ENCODE data around the gene LAPTM5.

LAPTM5 gene

DNA sequence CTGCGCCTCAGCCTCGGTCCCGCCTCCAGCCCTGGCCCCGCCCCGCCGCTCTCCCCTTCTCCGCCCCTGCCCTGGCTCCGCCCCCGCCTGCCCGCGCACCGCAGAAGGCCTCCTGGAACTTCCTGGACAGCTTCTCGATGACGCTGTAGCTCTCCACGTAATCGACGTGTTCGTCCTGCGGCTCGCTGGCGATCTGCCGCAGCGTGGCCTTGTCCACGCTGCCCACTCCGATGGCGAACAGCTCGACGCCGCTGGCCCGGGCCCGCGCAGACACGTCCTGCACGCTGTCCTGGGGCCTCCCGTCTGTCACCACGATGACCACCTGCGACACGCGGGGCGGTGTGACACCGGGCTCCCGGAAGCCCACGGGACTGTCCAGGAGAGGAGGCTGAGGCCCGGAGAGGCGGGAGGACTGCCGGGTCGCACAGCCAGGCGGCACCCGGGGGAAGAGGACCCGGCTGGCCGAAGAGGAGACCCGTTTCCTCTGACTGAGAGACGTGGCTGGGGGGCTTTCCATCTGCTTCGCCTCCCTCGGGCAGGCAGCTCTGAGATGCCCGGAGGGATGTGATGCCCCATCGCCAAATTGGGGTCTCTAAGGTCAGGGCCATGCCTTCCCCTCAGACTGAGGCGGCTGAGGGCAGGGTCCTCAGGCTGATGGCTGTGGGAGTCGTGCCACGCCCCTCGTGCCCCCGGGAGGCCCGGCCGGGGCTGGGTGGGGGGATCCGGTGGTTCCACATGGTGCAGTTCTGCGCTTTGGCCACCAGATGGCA lies 38.8 kb downstream of the LAPTM5 start (continued):
- TF ChIP-seq, protein P1, sequence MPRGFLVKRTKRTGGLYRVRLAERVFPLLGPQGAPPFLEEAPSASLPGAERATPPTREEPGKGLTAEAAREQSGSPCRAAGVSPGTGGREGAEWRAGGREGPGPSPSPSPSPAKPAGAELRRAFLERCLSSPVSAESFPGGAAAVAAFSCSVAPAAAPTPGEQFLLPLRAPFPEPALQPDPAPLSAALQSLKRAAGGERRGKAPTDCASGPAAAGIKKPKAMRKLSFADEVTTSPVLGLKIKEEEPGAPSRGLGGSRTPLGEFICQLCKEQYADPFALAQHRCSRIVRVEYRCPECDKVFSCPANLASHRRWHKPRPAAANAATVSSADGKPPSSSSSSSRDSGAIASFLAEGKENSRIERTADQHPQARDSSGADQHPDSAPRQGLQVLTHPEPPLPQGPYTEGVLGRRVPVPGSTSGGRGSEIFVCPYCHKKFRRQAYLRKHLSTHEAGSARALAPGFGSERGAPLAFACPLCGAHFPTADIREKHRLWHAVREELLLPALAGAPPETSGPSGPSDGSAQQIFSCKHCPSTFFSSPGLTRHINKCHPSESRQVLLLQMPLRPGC (tag by site-specific recombination; IDR thresholded peaks at IDR 0.05) = peak; percentile 57; the same call in 1 of the 2 replicates
- no peak for TF ChIP-seq ZSCAN16 (tag by site-specific recombination; IDR thresholded peaks at IDR 0.05)
- peak; percentile 93 for TF ChIP-seq BCL11B (tag by site-specific recombination; IDR thresholded peaks at IDR 0.05; ENCODE audit: low read depth)
- no peak for TF ChIP-seq SP3 (tag by site-specific recombination; IDR thresholded peaks at IDR 0.05)
- TF ChIP-seq ZNF549 (tag by site-specific recombination; IDR thresholded peaks at IDR 0.05) = no peak
- TF ChIP-seq, protein P2, sequence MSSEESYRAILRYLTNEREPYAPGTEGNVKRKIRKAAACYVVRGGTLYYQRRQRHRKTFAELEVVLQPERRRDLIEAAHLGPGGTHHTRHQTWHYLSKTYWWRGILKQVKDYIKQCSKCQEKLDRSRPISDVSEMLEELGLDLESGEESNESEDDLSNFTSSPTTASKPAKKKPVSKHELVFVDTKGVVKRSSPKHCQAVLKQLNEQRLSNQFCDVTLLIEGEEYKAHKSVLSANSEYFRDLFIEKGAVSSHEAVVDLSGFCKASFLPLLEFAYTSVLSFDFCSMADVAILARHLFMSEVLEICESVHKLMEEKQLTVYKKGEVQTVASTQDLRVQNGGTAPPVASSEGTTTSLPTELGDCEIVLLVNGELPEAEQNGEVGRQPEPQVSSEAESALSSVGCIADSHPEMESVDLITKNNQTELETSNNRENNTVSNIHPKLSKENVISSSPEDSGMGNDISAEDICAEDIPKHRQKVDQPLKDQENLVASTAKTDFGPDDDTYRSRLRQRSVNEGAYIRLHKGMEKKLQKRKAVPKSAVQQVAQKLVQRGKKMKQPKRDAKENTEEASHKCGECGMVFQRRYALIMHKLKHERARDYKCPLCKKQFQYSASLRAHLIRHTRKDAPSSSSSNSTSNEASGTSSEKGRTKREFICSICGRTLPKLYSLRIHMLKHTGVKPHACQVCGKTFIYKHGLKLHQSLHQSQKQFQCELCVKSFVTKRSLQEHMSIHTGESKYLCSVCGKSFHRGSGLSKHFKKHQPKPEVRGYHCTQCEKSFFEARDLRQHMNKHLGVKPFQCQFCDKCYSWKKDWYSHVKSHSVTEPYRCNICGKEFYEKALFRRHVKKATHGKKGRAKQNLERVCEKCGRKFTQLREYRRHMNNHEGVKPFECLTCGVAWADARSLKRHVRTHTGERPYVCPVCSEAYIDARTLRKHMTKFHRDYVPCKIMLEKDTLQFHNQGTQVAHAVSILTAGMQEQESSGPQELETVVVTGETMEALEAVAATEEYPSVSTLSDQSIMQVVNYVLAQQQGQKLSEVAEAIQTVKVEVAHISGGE (tag by site-specific recombination; conservative IDR thresholded peaks at IDR 0.05; ENCODE audit: low read depth) = peak; percentile 64
- no peak; the same call in none of the 2 replicates for TF ChIP-seq ZSCAN23 (tag by site-specific recombination; IDR thresholded peaks at IDR 0.05)
- TF ChIP-seq, protein P3, sequence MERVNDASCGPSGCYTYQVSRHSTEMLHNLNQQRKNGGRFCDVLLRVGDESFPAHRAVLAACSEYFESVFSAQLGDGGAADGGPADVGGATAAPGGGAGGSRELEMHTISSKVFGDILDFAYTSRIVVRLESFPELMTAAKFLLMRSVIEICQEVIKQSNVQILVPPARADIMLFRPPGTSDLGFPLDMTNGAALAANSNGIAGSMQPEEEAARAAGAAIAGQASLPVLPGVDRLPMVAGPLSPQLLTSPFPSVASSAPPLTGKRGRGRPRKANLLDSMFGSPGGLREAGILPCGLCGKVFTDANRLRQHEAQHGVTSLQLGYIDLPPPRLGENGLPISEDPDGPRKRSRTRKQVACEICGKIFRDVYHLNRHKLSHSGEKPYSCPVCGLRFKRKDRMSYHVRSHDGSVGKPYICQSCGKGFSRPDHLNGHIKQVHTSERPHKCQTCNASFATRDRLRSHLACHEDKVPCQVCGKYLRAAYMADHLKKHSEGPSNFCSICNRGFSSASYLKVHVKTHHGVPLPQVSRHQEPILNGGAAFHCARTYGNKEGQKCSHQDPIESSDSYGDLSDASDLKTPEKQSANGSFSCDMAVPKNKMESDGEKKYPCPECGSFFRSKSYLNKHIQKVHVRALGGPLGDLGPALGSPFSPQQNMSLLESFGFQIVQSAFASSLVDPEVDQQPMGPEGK (tag by site-specific recombination; IDR thresholded peaks at IDR 0.05) = peak; percentile 99
- TF ChIP-seq, protein P4, sequence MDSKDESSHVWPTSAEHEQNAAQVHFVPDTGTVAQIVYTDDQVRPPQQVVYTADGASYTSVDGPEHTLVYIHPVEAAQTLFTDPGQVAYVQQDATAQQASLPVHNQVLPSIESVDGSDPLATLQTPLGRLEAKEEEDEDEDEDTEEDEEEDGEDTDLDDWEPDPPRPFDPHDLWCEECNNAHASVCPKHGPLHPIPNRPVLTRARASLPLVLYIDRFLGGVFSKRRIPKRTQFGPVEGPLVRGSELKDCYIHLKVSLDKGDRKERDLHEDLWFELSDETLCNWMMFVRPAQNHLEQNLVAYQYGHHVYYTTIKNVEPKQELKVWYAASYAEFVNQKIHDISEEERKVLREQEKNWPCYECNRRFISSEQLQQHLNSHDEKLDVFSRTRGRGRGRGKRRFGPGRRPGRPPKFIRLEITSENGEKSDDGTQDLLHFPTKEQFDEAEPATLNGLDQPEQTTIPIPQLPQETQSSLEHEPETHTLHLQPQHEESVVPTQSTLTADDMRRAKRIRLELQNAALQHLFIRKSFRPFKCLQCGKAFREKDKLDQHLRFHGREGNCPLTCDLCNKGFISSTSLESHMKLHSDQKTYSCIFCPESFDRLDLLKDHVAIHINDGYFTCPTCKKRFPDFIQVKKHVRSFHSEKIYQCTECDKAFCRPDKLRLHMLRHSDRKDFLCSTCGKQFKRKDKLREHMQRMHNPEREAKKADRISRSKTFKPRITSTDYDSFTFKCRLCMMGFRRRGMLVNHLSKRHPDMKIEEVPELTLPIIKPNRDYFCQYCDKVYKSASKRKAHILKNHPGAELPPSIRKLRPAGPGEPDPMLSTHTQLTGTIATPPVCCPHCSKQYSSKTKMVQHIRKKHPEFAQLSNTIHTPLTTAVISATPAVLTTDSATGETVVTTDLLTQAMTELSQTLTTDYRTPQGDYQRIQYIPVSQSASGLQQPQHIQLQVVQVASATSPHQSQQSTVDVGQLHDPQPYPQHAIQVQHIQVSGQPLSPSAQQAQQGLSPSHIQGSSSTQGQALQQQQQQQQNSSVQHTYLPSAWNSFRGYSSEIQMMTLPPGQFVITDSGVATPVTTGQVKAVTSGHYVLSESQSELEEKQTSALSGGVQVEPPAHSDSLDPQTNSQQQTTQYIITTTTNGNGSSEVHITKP (tag by site-specific recombination; IDR thresholded peaks at IDR 0.05) = 0 out of 2 replicates have a peak, but pooled peaks have one; percentile 25
- TF ChIP-seq, protein P5, sequence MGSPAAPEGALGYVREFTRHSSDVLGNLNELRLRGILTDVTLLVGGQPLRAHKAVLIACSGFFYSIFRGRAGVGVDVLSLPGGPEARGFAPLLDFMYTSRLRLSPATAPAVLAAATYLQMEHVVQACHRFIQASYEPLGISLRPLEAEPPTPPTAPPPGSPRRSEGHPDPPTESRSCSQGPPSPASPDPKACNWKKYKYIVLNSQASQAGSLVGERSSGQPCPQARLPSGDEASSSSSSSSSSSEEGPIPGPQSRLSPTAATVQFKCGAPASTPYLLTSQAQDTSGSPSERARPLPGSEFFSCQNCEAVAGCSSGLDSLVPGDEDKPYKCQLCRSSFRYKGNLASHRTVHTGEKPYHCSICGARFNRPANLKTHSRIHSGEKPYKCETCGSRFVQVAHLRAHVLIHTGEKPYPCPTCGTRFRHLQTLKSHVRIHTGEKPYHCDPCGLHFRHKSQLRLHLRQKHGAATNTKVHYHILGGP (tag by site-specific recombination; IDR thresholded peaks at IDR 0.05) = peak; percentile 73; the same call in 1 of the 2 replicates
- no peak for TF ChIP-seq ZFP41 (tag by site-specific recombination; IDR thresholded peaks at IDR 0.05; ENCODE audit: borderline replicate concordance)
- peak; percentile 98 for TF ChIP-seq GLIS2 (tag by site-specific recombination; IDR thresholded peaks at IDR 0.05)
- 0 out of 2 replicates have a peak, but pooled peaks have one; percentile 51 for TF ChIP-seq KLF16 (tag by site-specific recombination; IDR thresholded peaks at IDR 0.05)
- peak; percentile 96 for TF ChIP-seq ZNF335 (tag by site-specific recombination; conservative IDR thresholded peaks at IDR 0.05)
- peak; percentile 73 for TF ChIP-seq KLF10 (tag by site-specific recombination; IDR thresholded peaks at IDR 0.05)
- peak; percentile 97 for TF ChIP-seq ZNF629 (tag by site-specific recombination; IDR thresholded peaks at IDR 0.05)
- TF ChIP-seq ZNF654 (tag by site-specific recombination; IDR thresholded peaks at IDR 0.05; ENCODE audit: low read depth) = peak; percentile 93
- peak; percentile 64; the same call in 1 of the 2 replicates for TF ChIP-seq ZNF600 (tag by site-specific recombination; IDR thresholded peaks at IDR 0.05)
- TF ChIP-seq, protein P6, sequence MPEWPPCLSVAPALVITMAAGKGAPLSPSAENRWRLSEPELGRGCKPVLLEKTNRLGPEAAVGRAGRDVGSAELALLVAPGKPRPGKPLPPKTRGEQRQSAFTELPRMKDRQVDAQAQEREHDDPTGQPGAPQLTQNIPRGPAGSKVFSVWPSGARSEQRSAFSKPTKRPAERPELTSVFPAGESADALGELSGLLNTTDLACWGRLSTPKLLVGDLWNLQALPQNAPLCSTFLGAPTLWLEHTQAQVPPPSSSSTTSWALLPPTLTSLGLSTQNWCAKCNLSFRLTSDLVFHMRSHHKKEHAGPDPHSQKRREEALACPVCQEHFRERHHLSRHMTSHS (tag by site-specific recombination; IDR thresholded peaks at IDR 0.05) = no peak
- peak; percentile 48 for TF ChIP-seq SP7 (tag by site-specific recombination; IDR thresholded peaks at IDR 0.05)
- TF ChIP-seq ZNF501 (tag by site-specific recombination; IDR thresholded peaks at IDR 0.05) = peak; percentile 36; the same call in 1 of the 2 replicates
- no peak for TF ChIP-seq ZNF350 (tag by site-specific recombination; IDR thresholded peaks at IDR 0.05)
- TF ChIP-seq ZNF426 (tag by site-specific recombination; IDR thresholded peaks at IDR 0.05) = no peak
- TF ChIP-seq, protein P7, sequence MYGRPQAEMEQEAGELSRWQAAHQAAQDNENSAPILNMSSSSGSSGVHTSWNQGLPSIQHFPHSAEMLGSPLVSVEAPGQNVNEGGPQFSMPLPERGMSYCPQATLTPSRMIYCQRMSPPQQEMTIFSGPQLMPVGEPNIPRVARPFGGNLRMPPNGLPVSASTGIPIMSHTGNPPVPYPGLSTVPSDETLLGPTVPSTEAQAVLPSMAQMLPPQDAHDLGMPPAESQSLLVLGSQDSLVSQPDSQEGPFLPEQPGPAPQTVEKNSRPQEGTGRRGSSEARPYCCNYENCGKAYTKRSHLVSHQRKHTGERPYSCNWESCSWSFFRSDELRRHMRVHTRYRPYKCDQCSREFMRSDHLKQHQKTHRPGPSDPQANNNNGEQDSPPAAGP (tag by site-specific recombination; IDR thresholded peaks at IDR 0.05) = 0 out of 2 replicates have a peak, but pooled peaks have one; percentile 38

All from HEK293 (cell line).